ENCODE measurements around the gene CNGA2.
A peak's percentile ranks its signal among the peaks of the same experiment; 100 is the strongest.
"Not testable (repeated sequence)": the region's sequence is repeated elsewhere in the genome, so short reads cannot be mapped to it uniquely, and the experiment has no call there.

CNGA2 gene

DNA sequence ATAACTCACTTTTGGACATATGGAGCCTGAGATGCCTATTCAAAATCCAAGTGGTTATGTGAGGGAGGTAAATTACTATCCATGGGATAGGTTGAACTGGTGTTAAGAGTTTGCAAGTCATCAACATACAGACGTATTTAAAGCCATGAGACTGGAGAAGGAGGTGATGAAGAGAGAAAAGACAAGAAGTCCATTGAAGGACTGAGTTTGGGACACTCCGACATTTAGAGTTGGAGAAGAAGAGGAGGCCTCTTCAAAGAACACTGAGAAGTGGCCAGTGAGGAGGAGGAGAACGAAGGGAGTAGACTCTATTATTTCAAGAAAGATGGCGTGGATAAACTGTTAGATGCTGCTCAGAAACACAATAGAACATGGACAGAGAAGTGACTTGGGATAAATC, at the start of gene CNGA2:
Gene CNGA2 (plus strand): TSS at position 301 of the 400 bp plus-strand sequence. CDS start 3,738 bp downstream, outside the sequence.
- Mint-ChIP-seq H3K27me3 (peaks cover 23% of the 10 kb centered on the region), H3K9me3 (no peaks in the 10 kb centered on the region), H3K4me1 (no peaks in the 10 kb centered on the region), H3K4me3 (no peak within 1 kb of the TSS), H3K27ac (peak within 1 kb of the TSS in 1 of 2 donors; percentile 27)
- no peak for DNase-seq
- no peak for ATAC-seq

DNA sequence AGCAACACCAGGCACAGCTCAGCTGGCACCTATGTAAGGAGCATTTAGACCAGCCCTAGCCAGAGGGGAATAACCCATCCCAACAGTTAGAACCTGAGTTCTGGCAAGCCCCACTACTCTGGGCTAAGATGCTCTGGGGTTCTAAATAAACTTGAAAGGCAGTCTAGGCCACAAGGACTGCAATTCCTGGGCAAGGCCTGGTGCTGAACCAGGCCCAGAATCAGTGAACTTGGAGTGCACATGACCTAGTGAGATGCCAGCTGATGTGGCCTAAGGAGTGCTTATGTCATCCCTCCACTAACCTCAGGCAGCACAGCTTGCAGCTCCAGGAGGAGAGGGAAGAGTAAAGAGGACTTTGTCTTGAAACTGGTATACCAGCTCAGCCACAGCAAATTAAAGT, 46.9 kb upstream of the CNGA2 start:
- Mint-ChIP-seq H3K4me3 (no peak overlapping the region), H3K27ac (no peak overlapping the region), H3K27me3 (peaks cover 10% of the 10 kb centered on the region), H3K9me3 (no peaks in the 10 kb centered on the region), H3K4me1 (no peaks in the 10 kb centered on the region)
- no peak for DNase-seq
- no peak for ATAC-seq

DNA sequence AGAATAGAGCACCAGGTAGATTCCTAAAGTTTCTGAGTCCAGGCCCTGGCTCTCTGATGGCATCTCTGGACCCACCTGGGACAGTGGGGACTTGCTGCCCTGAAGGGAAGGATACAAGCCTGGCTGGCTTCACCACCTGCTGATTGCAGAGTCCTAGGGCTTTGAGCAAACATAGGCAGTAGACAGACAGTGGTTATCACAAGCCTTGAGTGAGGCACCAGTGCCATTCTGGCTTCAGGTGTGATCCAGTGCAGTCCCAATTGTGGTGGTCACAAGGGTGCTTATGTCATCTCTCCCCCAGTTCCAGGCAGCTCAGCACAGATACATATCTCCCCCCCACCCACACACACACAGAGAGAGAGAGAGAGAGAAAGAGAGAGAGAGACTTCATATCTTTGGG, 45.9 kb upstream of the CNGA2 start:
- Mint-ChIP-seq H3K27me3 (peaks cover 8% of the 10 kb centered on the region), H3K9me3 (no peaks in the 10 kb centered on the region), H3K4me3 (no peak overlapping the region), H3K27ac (no peak overlapping the region), H3K4me1 (no peaks in the 10 kb centered on the region)
- DNase-seq (no peak), ATAC-seq (no peak)

DNA sequence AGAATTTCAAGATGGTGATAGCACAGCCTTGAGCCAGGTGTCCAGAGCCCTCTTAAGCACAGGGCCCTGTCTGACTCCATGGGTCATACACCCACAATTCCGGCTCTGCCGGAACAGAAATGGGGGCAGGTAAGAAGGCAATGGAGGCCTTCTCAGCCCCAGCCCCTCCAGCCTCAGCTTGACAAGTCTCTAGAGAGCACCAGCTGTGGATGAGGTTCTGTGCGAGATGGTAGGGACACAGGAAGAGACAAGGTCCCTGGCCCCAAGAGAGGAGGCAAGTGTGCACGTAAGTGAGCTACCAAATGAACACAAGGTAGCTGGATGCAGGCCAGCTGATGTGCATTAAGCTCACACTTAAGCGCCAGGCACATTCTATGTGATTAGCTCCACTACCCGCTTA, 41.7 kb upstream of the CNGA2 start:
- no peak for DNase-seq
- peaks cover 38% of the 10 kb centered on the region for H3K27me3 Mint-ChIP-seq
- H3K9me3 Mint-ChIP-seq, result no peaks in the 10 kb centered on the region
- no peak overlapping the region for H3K27ac Mint-ChIP-seq
- H3K4me3 Mint-ChIP-seq, result no peak overlapping the region
- ATAC-seq, result no peak
- H3K4me1 Mint-ChIP-seq, result no peaks in the 10 kb centered on the region

DNA sequence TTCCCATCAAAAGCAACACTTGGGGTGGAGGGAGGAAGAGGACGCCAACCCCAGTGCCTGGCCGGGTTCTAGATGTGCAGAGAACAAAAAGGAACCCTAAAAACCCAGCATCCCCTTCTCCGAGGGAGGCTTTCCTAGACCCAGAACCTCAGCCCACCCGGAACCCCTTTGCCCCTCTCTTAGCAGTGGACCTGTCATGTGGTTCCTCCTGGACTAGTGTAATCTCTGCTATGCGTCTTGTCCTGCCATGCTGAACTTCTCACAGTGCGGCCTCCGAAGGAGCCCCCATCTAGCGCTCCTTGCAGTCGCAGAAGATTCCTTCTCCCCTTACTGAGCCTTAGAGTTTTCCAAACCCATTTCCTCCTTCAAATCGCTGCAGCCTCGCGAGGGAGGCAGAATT, 40.4 kb upstream of the CNGA2 start:
- DNase-seq, result no peak
- Mint-ChIP-seq H3K9me3 (no peaks in the 10 kb centered on the region), H3K4me1 (no peaks in the 10 kb centered on the region), H3K27ac (no peak overlapping the region), H3K27me3 (peaks cover 39% of the 10 kb centered on the region), H3K4me3 (no peak overlapping the region)
- ATAC-seq, result no peak

DNA sequence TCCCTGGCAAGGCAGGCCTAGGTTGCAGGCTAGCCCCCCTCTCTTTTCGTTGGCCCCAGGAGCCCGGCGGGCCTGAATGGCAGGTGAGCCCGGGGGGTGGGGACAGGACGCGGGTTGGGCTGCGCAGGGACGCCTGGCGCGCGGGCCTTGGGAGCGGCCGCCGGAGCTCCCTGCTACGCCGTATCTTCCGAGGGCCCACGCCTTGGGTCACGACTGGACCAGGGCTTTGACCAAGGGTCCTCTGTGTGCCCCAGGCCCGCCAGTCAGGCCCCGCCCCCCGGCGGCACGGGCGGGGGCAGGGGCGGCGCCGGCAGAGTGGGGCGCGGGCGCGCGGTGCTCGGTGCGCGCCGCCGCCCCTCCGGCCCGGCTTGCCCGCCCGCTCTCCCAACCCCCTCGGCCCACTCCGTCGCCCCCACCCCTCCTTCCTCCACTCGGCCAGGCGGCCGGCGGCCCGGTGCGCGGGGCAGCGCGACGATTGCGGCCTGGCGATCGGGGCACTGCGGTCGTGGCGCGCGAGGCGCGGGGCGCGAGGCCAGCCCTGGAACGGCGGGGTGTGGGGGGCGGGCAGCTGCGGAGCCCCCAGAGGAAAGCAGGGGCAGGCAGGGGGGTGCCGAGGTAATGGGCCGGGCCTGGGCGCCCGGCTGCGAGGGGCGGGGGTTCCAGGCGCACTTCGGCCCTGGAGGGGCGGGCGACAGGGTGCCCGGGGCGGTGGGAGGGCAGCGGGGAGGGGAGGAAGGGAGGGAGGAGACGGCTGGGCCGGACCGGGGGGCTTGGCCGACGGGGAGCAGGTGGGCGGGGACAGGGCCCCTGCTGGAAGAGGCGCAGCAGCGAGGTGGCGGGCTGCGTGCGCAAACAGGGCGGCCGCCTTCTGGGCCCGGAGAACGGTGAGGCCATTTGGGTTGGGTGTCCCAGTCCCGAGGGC, 39.6 kb upstream of the CNGA2 start, which contains the start of gene PRRG3:
Gene PRRG3 (plus strand): TSS at position 798 of the 922 bp plus-strand sequence. CDS start 3,357 bp downstream, outside the sequence.
- Mint-ChIP-seq H3K27ac (peak within 1 kb of the TSS in 1 of 2 donors; percentile 80), H3K9me3 (no peaks in the 10 kb centered on the region)

DNA sequence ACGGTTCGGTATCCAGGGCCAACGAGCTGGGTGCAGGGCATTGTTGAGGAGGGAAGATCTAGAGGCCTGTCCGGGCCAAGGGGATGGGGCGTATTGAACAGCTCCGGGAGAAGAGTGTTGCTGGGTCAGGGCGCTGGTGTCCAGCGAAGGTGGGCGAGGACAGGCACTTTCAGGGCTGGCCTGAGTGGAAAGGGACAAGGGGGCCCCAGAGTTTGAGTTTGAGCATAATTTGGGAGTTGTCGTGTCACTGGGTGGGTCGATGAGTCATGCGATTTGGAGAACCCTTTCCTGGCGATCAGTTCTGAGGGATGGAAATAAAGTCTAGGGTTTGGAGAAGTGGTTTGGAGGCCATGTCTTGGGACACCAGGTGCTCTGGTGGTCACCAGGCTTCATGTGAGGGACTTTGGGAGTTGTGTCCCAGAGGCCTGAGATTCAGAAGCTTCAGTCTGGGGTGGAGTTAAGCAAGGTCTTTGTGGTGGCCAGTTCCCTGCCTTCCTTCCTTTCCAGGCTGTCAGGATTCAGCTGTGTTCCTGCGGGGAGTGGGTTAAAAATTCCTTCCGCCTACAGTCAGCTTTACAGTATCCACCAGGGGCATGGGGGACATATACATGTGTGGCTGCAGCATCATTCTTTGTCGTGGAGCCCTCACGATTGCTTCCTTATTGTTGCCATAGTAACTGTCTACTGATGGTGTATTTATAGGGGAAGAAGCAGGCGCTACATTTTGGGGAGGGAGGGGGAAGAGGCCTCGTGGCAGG, 38.8 kb upstream of the CNGA2 start:
- Mint-ChIP-seq H3K27me3 (peaks cover 39% of the 10 kb centered on the region), H3K9me3 (no peaks in the 10 kb centered on the region), H3K4me3 (no peak overlapping the region), H3K27ac (peak overlapping the region in 1 of 2 donors; percentile 80), H3K4me1 (no peaks in the 10 kb centered on the region)
- no peak for DNase-seq
- ATAC-seq, result no peak

More for the DNA sequence above, 39.6 kb upstream of the CNGA2 start, which contains the start of gene PRRG3:
- DNase-seq, result no peak
- ATAC-seq, result no peak
- peaks cover 39% of the 10 kb centered on the region for H3K27me3 Mint-ChIP-seq
- no peaks in the 10 kb centered on the region for H3K4me1 Mint-ChIP-seq
- no peak within 1 kb of the TSS for H3K4me3 Mint-ChIP-seq

DNA sequence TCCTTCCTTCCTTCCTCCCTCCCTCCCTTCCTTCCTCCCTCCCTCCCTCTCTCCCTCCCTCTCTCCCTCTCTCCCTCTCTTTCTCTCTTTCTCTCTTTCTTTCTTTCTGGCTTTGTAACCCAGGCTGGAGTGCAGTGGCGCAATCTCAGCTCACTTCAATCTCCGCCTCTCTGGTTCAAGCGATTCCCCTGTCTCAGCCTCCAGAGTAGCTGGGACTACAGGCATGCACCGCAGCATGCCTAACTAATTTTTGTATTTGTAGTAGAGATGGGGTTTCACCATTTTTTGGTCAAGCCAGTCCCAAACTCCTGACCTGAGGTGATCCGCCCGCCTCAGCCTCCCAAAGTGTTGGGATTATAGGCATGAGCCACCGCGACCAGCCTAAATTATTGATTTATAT, 37.5 kb upstream of the CNGA2 start:
- not testable (repeated sequence) for H3K27ac Mint-ChIP-seq, ATAC-seq, H3K4me3 Mint-ChIP-seq, H3K9me3 Mint-ChIP-seq, DNase-seq, H3K4me1 Mint-ChIP-seq
- H3K27me3 Mint-ChIP-seq, result peaks cover 39% of the 10 kb centered on the region

DNA sequence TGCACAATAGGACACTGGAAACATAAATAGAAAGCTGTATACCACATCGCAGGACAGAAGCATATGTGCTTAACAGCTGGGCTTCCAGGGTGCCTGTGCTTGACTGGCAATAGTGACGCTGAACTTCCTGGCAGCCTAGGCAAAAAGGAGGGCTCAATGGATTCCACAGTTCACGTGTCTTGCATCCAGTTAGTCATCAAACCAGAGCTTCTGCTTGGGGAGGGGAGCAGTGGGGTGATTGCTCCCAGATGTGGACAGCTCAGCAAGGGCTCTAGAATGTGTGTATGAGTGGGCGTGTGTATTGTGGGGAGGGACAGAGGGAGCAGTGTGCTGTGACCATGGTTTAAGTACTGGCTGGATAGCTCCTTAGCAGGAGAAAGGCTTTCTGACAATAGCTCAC, 37.0 kb upstream of the CNGA2 start:
- H3K4me1 Mint-ChIP-seq, result no peaks in the 10 kb centered on the region
- no peak overlapping the region for H3K4me3 Mint-ChIP-seq
- DNase-seq (no peak), ATAC-seq (no peak)
- H3K27ac Mint-ChIP-seq, result no peak overlapping the region
- H3K9me3 Mint-ChIP-seq, result no peaks in the 10 kb centered on the region
- H3K27me3 Mint-ChIP-seq, result peaks cover 39% of the 10 kb centered on the region

DNA sequence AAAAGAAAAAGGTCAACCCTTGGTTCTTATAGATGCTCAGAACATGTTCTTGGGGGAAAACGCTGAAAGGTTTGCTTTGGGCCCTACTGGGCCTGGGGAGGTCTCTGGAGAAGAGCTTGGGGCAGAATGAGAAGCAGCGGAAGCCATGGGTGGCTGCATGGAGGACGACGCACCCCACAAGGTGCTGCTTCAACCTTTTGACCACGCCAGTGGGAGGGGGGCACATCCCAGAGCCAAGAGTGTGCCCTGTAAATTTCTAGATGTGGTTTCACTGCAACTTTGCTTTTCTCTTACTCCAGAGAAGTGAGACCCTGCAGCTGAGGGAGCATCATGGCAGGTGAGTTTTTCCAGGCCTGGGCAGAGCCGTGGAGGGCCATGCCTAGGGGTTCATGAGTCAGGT, 36.1 kb upstream of the CNGA2 start:
- Mint-ChIP-seq H3K4me1 (no peaks in the 10 kb centered on the region), H3K4me3 (no peak overlapping the region), H3K27ac (no peak overlapping the region), H3K27me3 (peaks cover 33% of the 10 kb centered on the region), H3K9me3 (no peaks in the 10 kb centered on the region)
- ATAC-seq (no peak), DNase-seq (no peak)

DNA sequence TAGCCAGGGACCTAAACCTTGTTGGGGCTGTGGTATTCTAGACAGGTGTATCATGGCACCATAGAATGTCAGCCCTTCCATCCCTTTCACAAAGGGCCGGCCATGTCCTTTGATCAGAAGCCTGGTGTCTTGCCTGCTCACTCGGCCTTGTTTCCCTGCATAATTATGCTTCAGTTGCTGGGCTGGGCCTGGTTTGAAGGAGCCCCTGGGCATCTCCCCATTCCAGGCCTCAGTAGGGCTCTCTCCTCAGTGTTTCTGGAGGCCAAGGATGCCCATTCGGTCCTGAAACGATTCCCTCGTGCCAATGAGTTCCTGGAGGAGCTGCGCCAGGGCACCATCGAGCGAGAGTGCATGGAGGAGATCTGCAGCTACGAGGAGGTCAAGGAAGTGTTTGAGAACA, 34.8 kb upstream of the CNGA2 start:
- Mint-ChIP-seq H3K4me3 (no peak overlapping the region), H3K4me1 (no peaks in the 10 kb centered on the region), H3K27me3 (peaks cover 27% of the 10 kb centered on the region), H3K27ac (no peak overlapping the region), H3K9me3 (no peaks in the 10 kb centered on the region)
- DNase-seq, result no peak
- no peak for ATAC-seq

DNA sequence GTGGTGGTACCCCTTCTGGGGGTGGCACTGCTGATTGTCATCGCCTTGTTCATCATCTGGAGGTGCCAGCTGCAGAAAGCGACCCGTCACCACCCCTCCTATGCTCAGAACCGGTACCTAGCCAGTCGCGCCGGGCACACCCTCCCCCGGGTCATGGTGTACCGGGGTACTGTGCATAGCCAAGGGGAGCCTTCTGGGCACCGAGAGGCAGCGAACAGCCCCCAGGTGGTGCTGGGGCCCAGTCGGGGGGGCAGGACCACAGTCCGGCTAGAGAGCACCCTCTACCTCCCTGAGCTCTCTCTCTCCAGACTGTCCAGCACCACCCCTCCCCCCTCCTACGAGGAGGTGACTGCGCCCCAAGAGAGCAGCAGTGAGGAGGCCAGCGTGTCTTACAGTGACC, 34.0 kb upstream of the CNGA2 start:
- no peak for ATAC-seq
- H3K27ac Mint-ChIP-seq, result no peak overlapping the region
- H3K4me1 Mint-ChIP-seq, result no peaks in the 10 kb centered on the region
- no peak for DNase-seq
- no peak overlapping the region for H3K4me3 Mint-ChIP-seq
- H3K9me3 Mint-ChIP-seq, result no peaks in the 10 kb centered on the region
- peaks cover 23% of the 10 kb centered on the region for H3K27me3 Mint-ChIP-seq

DNA sequence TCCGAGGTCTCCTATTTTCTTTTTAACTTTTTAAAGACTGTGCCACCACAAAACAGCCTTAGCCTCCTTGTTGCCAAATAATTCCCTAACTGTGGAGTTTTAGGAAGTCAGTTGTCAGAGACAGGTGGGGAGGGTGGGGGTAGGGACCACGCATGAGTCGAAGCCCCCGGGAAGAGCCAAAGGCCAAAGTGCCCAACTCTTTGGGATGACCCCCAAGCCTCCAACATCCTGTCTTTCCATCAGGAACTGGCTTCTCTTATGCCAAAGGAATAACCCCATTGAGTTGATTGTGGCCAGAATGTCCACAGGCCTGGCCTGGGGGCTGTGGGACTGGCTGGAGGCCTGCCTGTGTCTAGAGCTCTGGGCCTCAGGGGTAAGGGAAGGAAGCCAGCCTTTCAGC, 33.5 kb upstream of the CNGA2 start:
- Mint-ChIP-seq H3K4me3 (no peak overlapping the region), H3K9me3 (no peaks in the 10 kb centered on the region), H3K27ac (no peak overlapping the region), H3K4me1 (no peaks in the 10 kb centered on the region), H3K27me3 (peaks cover 18% of the 10 kb centered on the region)
- ATAC-seq (no peak), DNase-seq (no peak)

DNA sequence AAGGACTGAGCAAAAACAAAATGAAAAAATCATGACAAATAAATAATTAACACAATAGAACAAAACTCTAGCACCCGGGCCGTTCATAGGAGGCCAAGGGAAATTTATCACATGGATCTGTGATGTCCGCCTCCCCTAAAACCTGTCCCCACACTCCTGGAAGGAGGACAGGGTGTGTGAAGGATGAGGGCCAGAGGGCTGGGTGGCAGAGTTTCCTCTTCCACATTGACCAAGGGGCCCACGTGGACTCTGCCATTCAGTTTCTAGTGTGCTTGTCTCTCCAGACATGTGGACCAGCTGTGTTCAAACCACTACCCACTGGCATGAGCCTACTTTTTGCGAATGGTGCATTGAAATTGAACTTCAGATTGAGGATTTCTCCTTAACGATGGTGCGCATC, 33.0 kb upstream of the CNGA2 start:
- DNase-seq (no peak), ATAC-seq (no peak)
- Mint-ChIP-seq H3K4me3 (no peak overlapping the region), H3K27ac (no peak overlapping the region), H3K4me1 (no peaks in the 10 kb centered on the region), H3K27me3 (peaks cover 14% of the 10 kb centered on the region), H3K9me3 (no peaks in the 10 kb centered on the region)

DNA sequence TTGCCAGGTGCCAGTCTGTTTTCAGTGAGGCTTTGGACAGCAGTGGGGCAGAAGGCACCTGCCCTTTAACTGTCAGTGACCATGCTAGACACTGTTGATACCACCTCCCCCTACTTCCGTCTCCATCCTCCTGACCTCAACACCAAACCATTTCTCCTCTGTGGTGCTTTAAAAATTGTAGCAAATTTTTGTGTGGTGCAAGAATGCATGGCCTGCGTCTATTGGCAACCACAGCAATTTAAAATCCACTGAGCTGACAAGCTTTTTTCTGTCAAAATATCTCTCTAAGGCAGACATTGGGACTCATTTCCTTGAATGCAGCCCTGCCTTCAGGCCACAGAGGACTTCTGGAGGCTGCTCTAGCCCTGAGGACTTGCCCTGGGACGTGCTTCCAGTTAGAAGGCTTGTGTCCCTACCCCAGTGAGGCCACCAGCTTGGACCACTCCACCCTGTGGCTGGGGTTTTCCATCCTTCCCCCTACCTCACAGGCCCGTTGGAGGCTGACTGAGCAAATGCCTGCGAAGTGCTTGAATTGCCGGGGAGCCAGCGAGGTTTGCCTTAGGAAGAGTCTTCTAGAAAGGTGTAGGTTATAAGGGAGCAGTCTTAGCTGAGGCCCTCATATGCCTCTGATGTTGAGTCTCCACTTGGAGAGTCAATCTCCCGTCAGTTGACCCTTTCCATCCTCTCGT, 32.4 kb upstream of the CNGA2 start:
- ATAC-seq, result no peak
- no peak for DNase-seq
- Mint-ChIP-seq H3K4me1 (no peaks in the 10 kb centered on the region), H3K4me3 (no peak overlapping the region), H3K27ac (no peak overlapping the region), H3K27me3 (peaks cover 7% of the 10 kb centered on the region), H3K9me3 (no peaks in the 10 kb centered on the region)

All from stimulated activated naive CD8-positive, alpha-beta T cell treated with anti-CD3 and anti-CD28 coated beads, Interleukin-15, amount 100 ng/mL, for 72 hours (primary cell).